ENCODE measurements around the gene DGKD. TPM values are rescaled to one million over a fixed set of nuclear protein-coding genes. Genes with fewer than 3 reads are reported as not detected.

Gene DGKD
- total RNA-seq, 1 donor from 2014 or later, result 15.3 TPM

DNA sequence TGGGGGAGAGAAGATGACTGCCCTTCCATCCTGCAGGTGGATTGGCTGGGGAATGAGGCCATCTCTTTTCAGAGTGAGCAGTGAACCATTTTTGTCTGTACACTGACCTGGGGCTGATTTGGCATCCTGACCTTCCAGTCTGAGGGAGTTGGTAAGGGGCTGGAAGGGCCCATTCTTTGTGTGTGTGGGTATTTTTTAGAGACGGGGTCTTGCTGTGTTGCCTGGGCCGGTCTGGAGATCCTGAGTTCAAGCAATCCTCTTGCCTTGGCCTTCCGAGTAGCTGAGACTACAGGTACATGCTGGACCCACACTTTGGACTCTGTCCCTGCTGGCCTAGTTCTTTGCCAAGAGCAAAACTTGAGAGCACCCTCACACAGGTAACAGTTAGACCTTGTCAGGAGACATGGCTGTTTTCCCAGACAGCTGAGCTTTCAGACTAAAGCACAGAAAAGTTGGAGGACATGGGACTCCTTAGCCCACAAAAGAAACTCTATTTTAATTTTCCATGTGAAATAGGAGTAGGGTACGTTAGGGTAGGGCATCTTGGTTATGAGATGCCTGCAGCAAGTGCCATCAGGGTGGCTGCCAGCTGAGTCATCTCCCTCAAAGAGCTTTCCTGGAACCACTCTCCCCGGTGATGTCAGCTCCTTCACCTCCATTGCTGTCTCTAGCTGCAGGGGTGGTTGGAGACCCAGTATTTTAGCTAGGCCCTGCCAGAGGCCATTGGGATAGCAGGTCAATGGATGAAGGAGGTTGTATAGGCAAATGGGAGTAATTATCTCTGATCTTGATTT lies 60.7 kb downstream of the DGKD start:
- DNase-seq (ENCODE audit: low spot score), result no peak
- no peak overlapping the region for H3K27ac Mint-ChIP-seq (ENCODE audit: unreplicated experiment)
- H3K4me3 Mint-ChIP-seq (ENCODE audit: unreplicated experiment), result no peak overlapping the region
- peaks cover 10% of the 10 kb centered on the region for H3K4me1 Mint-ChIP-seq (ENCODE audit: unreplicated experiment)
- H3K9me3 Mint-ChIP-seq (ENCODE audit: unreplicated experiment), result no peaks in the 10 kb centered on the region
- TF ChIP-seq, protein P1, sequence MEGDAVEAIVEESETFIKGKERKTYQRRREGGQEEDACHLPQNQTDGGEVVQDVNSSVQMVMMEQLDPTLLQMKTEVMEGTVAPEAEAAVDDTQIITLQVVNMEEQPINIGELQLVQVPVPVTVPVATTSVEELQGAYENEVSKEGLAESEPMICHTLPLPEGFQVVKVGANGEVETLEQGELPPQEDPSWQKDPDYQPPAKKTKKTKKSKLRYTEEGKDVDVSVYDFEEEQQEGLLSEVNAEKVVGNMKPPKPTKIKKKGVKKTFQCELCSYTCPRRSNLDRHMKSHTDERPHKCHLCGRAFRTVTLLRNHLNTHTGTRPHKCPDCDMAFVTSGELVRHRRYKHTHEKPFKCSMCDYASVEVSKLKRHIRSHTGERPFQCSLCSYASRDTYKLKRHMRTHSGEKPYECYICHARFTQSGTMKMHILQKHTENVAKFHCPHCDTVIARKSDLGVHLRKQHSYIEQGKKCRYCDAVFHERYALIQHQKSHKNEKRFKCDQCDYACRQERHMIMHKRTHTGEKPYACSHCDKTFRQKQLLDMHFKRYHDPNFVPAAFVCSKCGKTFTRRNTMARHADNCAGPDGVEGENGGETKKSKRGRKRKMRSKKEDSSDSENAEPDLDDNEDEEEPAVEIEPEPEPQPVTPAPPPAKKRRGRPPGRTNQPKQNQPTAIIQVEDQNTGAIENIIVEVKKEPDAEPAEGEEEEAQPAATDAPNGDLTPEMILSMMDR (IDR thresholded peaks at IDR 0.05; ENCODE audit: unreplicated experiment), result no peak
- no peaks in the 10 kb centered on the region for H3K27me3 Mint-ChIP-seq (ENCODE audit: unreplicated experiment)
- H3K36me3 Mint-ChIP-seq (ENCODE audit: low read depth, unreplicated experiment), result peaks cover 11% of the 10 kb centered on the region

DNA sequence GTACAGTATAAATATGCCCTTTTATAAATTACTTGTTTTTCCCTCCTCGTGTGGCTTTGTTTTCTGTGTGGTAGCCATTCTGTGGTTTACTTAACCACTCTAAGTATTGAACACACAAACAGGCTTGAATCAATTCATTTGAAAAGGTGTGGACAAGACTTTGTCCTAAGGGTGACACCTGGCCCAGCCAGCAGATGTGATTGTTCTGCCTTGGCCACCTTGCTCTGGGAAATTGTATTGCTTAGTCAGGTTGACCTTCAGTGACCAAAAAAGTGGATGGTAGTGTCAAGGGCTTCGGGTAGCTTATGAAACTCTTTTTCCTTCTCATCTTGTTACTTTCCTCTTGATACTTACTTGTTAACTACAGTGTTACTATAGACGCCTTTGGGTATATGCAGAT lies 61.9 kb downstream of the DGKD start:
- H3K9me3 Mint-ChIP-seq (ENCODE audit: unreplicated experiment), result no peaks in the 10 kb centered on the region
- H3K27me3 Mint-ChIP-seq (ENCODE audit: unreplicated experiment), result no peaks in the 10 kb centered on the region
- DNase-seq (ENCODE audit: low spot score), result no peak
- peaks cover 13% of the 10 kb centered on the region for H3K4me1 Mint-ChIP-seq (ENCODE audit: unreplicated experiment)
- H3K27ac Mint-ChIP-seq (ENCODE audit: unreplicated experiment), result no peak overlapping the region
- peaks cover 10% of the 10 kb centered on the region for H3K36me3 Mint-ChIP-seq (ENCODE audit: low read depth, unreplicated experiment)
- H3K4me3 Mint-ChIP-seq (ENCODE audit: unreplicated experiment), result no peak overlapping the region
- TF ChIP-seq, protein P1 (IDR thresholded peaks at IDR 0.05; ENCODE audit: unreplicated experiment), result no peak

DNA sequence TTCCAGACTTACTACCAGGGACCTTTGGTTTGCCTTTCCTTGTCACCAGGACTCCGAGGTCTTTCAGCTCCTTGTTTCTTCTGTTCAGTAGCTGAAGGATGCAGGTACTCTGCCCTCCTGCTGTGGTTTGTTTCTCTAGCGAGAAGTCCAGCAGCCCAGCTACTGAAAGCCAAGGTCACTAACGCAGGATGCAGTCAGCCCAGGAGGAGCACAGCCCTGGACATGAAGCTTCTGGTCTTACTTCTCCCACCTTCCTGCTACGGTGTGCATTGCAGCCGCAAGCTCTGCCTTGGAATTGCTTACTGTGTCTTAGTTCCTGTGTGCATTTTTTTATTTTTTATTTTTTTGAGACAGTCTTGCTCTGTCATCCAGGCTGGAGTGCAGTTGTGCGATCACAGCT lies 62.4 kb downstream of the DGKD start:
- peaks cover 17% of the 10 kb centered on the region for H3K4me1 Mint-ChIP-seq (ENCODE audit: unreplicated experiment)
- no peak overlapping the region for H3K4me3 Mint-ChIP-seq (ENCODE audit: unreplicated experiment)
- no peak for DNase-seq (ENCODE audit: low spot score)
- no peaks in the 10 kb centered on the region for H3K27me3 Mint-ChIP-seq (ENCODE audit: unreplicated experiment)
- H3K36me3 Mint-ChIP-seq (ENCODE audit: low read depth, unreplicated experiment), result peaks cover 7% of the 10 kb centered on the region
- TF ChIP-seq, protein P1 (IDR thresholded peaks at IDR 0.05; ENCODE audit: unreplicated experiment), result no peak
- no peak overlapping the region for H3K27ac Mint-ChIP-seq (ENCODE audit: unreplicated experiment)
- H3K9me3 Mint-ChIP-seq (ENCODE audit: unreplicated experiment), result no peaks in the 10 kb centered on the region

DNA sequence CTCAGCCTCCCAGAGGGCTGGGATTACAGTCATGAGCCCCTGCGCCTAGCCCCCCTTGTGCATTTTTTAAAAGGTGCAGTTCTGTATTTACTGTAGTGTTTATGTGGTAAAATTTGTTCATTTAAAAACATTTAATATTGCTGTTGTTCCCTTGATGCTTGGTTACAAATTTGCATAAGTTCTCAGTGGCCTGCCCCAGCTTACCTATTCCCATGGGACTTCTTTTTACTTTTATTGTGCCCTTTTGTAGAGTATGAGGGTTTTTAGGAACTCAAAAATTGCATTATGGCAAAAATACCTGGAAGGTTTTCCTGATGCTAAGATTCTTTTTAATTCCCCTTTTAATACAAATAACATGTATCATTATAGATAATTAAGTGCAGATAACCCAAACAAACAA lies 63.0 kb downstream of the DGKD start:
- no peak for DNase-seq (ENCODE audit: low spot score)
- Mint-ChIP-seq H3K9me3 (ENCODE audit: unreplicated experiment) (no peaks in the 10 kb centered on the region), H3K27ac (ENCODE audit: unreplicated experiment) (no peak overlapping the region), H3K36me3 (ENCODE audit: low read depth, unreplicated experiment) (peaks cover 6% of the 10 kb centered on the region), H3K27me3 (ENCODE audit: unreplicated experiment) (no peaks in the 10 kb centered on the region), H3K4me1 (ENCODE audit: unreplicated experiment) (peaks cover 22% of the 10 kb centered on the region), H3K4me3 (ENCODE audit: unreplicated experiment) (no peak overlapping the region)
- TF ChIP-seq, protein P1 (IDR thresholded peaks at IDR 0.05; ENCODE audit: unreplicated experiment), result no peak

DNA sequence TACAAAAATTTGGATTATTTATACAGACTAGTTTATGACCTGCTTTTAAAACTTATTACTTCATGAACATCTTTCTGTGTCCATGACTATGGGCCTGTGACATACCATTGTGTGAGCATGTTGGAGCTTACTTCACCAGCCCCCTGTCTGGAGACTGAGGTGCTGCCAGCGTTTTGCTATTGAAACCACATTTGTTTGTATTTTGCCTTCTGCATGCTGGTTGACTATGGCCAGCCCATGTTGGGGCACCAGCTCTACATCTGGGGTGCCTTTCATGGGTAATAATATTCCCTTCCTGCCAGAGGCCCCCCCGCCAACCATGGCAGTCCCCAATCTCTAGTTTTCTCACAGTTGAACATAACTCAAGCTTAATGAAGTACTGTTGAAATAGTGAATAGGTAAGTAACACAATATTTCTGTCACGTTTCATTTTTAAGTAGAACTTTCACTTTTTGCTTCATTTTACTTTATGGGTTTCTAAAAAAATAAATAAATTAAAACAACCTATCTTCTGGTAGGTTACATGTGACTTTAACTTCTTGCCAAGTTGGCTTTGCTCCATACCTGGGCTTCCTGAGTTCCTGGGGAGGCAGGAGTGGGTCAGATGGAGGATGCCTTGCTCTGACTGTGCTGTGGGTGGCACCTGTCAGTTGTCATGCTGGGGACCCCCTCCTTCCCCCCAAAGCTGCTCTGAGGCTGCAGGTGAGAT lies 63.9 kb downstream of the DGKD start:
- TF ChIP-seq, protein P1 (IDR thresholded peaks at IDR 0.05; ENCODE audit: unreplicated experiment), result no peak
- no peaks in the 10 kb centered on the region for H3K9me3 Mint-ChIP-seq (ENCODE audit: unreplicated experiment)
- peaks cover 6% of the 10 kb centered on the region for H3K36me3 Mint-ChIP-seq (ENCODE audit: low read depth, unreplicated experiment)
- H3K27me3 Mint-ChIP-seq (ENCODE audit: unreplicated experiment), result peaks cover under 1% of the 10 kb centered on the region
- H3K4me1 Mint-ChIP-seq (ENCODE audit: unreplicated experiment), result peaks cover 22% of the 10 kb centered on the region
- no peak for DNase-seq (ENCODE audit: low spot score)
- H3K27ac Mint-ChIP-seq (ENCODE audit: unreplicated experiment), result no peak overlapping the region
- H3K4me3 Mint-ChIP-seq (ENCODE audit: unreplicated experiment), result no peak overlapping the region
